ENCODE measurements around the gene GPR6.

Gene GPR6

GRCh38 chr6:109964949-109965348 is 13.2 kb upstream of the GPR6 start:
- Histone ChIP-seq H3K4me1 (ENCODE audit: control insufficient read depth, insufficient read depth, low read length) (no peaks in the 10 kb centered on the region), H3K36me3 (ENCODE audit: control insufficient read depth, insufficient read depth, low read length) (no peaks in the 10 kb centered on the region), H3K9ac (ENCODE audit: low read length) (no peak overlapping the region), H3K4me3 (ENCODE audit: low read length) (no peak overlapping the region), H3K27me3 (ENCODE audit: control insufficient read depth, insufficient read depth, low read length) (no peaks in the 10 kb centered on the region), H3K9me3 (ENCODE audit: control insufficient read depth, low read length) (no peaks in the 10 kb centered on the region)

- H3K27me3 ChIP-seq (ENCODE audit: control insufficient read depth, insufficient read depth, low read length) = no peaks in the 10 kb centered on the region
- H3K36me3 ChIP-seq (ENCODE audit: control insufficient read depth, insufficient read depth, low read length) = no peaks in the 10 kb centered on the region
- no peaks in the 10 kb centered on the region for H3K9me3 ChIP-seq (ENCODE audit: control insufficient read depth, low read length)
- no peaks in the 10 kb centered on the region for H3K4me1 ChIP-seq (ENCODE audit: control insufficient read depth, insufficient read depth, low read length)
- no peak overlapping the region for H3K9ac ChIP-seq (ENCODE audit: low read length)
- H3K4me3 ChIP-seq (ENCODE audit: low read length) = no peak overlapping the region
Measured at GRCh38 chr6:109966299-109966698, 11.8 kb upstream of the GPR6 start.

- Histone ChIP-seq H3K9ac (ENCODE audit: low read length) (no peak overlapping the region), H3K4me3 (ENCODE audit: low read length) (no peak overlapping the region), H3K9me3 (ENCODE audit: control insufficient read depth, low read length) (no peaks in the 10 kb centered on the region), H3K36me3 (ENCODE audit: control insufficient read depth, insufficient read depth, low read length) (no peaks in the 10 kb centered on the region), H3K4me1 (ENCODE audit: control insufficient read depth, insufficient read depth, low read length) (no peaks in the 10 kb centered on the region), H3K27me3 (ENCODE audit: control insufficient read depth, insufficient read depth, low read length) (peaks cover 24% of the 10 kb centered on the region)
Measured at GRCh38 chr6:109977791-109978173, 329 bp upstream of the GPR6 start.

GRCh38 chr6:109979033-109979921 is 1.2 kb downstream of the GPR6 start:
- Histone ChIP-seq H3K36me3 (ENCODE audit: control insufficient read depth, insufficient read depth, low read length) (no peaks in the 10 kb centered on the region), H3K27me3 (ENCODE audit: control insufficient read depth, insufficient read depth, low read length) (peaks cover 24% of the 10 kb centered on the region), H3K9me3 (ENCODE audit: control insufficient read depth, low read length) (no peaks in the 10 kb centered on the region), H3K4me1 (ENCODE audit: control insufficient read depth, insufficient read depth, low read length) (no peaks in the 10 kb centered on the region), H3K4me3 (ENCODE audit: low read length) (no peak overlapping the region), H3K9ac (ENCODE audit: low read length) (no peak overlapping the region)

- Histone ChIP-seq H3K4me3 (ENCODE audit: low read length) (no peak overlapping the region), H3K9ac (ENCODE audit: low read length) (no peak overlapping the region), H3K27me3 (ENCODE audit: control insufficient read depth, insufficient read depth, low read length) (peaks cover 8% of the 10 kb centered on the region), H3K36me3 (ENCODE audit: control insufficient read depth, insufficient read depth, low read length) (no peaks in the 10 kb centered on the region), H3K9me3 (ENCODE audit: control insufficient read depth, low read length) (no peaks in the 10 kb centered on the region), H3K4me1 (ENCODE audit: control insufficient read depth, insufficient read depth, low read length) (no peaks in the 10 kb centered on the region)
Measured at GRCh38 chr6:109984410-109984809, 6.3 kb downstream of the GPR6 start.

DNA sequence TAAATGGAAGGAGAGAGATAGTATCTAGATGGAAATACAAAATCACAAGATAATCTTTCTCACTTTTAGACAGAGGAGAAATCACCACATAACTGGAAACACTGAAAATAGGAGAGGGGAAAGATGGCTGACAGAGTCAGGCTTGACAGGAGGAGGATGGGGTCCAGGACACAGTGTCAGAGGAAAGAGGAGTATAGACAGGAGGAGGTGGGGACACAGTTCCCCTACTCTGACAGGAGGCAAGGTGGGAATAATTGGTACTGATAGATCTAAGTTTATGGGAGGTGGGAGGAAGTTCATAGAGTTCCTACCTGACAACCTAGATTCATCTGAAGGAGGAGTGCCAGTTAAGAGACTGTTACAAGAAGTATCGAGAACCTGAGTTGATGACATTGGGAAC is 9.1 kb downstream of the GPR6 start:
- no peaks in the 10 kb centered on the region for H3K27me3 ChIP-seq (ENCODE audit: control insufficient read depth, insufficient read depth, low read length)
- H3K4me3 ChIP-seq (ENCODE audit: low read length) = no peak overlapping the region
- no peak overlapping the region for H3K9ac ChIP-seq (ENCODE audit: low read length)
- no peaks in the 10 kb centered on the region for H3K4me1 ChIP-seq (ENCODE audit: control insufficient read depth, insufficient read depth, low read length)
- H3K9me3 ChIP-seq (ENCODE audit: control insufficient read depth, low read length) = no peaks in the 10 kb centered on the region
- no peaks in the 10 kb centered on the region for H3K36me3 ChIP-seq (ENCODE audit: control insufficient read depth, insufficient read depth, low read length)

- Histone ChIP-seq H3K27me3 (ENCODE audit: control insufficient read depth, insufficient read depth, low read length) (no peaks in the 10 kb centered on the region), H3K4me1 (ENCODE audit: control insufficient read depth, insufficient read depth, low read length) (no peaks in the 10 kb centered on the region), H3K9ac (ENCODE audit: low read length) (no peak overlapping the region), H3K36me3 (ENCODE audit: control insufficient read depth, insufficient read depth, low read length) (no peaks in the 10 kb centered on the region), H3K9me3 (ENCODE audit: control insufficient read depth, low read length) (no peaks in the 10 kb centered on the region), H3K4me3 (ENCODE audit: low read length) (no peak overlapping the region)
Measured at GRCh38 chr6:109991201-109992101, 13.3 kb downstream of the GPR6 start.

DNA sequence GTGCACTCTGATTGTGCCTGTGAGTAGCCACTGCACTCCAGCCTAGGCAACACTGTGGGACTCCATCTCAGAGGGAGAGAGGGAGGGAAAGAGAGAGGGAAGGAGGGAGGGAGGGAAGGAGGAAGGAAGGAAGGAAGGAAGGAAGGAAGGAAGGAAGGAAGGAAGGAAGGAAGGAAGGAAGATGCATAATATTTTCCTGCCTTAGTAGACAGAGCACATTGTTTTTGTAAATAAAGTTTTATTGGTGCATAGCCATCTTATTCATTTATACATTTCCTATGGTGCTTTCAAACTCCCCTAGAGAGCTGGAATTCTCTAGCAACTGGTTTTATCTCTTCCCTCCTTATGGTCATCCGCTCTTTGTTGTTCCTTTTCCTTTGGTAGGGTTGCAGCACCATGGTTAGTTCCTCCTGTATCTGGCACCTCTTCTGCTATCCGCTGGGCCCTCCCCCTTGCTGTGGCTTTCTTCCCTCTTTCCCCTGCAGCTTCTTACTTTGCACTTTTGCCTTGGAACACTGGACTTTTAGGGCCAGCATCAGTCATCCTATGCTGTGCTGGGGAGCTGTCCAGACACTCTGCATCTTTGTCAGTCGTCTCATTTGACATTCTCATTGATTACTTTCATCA is 20.2 kb downstream of the GPR6 start:
- H3K27me3 ChIP-seq (ENCODE audit: control insufficient read depth, insufficient read depth, low read length) = no peaks in the 10 kb centered on the region

DNA sequence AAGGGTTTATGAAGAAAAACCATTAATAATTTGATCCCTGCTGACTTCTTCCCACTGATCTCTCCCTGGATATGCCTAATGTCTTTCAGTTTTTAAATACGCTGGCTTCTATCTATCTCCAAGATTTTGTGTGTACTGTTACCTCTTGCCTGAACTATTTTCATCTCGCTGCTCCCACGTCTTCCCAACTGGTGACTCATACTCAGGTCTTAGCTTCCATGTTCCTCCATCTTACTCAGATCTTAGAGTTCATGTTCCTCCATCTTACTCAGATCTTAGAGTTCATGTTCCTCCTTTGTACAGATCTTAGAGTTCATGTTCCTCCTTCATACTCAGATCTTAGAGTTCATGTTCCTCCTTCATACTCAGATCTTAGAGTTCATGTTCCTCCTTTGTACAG is 21.6 kb downstream of the GPR6 start:
- Histone ChIP-seq H3K9ac (ENCODE audit: low read length) (no peak overlapping the region), H3K36me3 (ENCODE audit: control insufficient read depth, insufficient read depth, low read length) (no peaks in the 10 kb centered on the region), H3K27me3 (ENCODE audit: control insufficient read depth, insufficient read depth, low read length) (no peaks in the 10 kb centered on the region), H3K4me1 (ENCODE audit: control insufficient read depth, insufficient read depth, low read length) (no peaks in the 10 kb centered on the region), H3K4me3 (ENCODE audit: low read length) (no peak overlapping the region), H3K9me3 (ENCODE audit: control insufficient read depth, low read length) (no peaks in the 10 kb centered on the region)

More for the DNA sequence above, 20.2 kb downstream of the GPR6 start:
- no peaks in the 10 kb centered on the region for H3K9me3 ChIP-seq (ENCODE audit: control insufficient read depth, low read length)
- H3K4me1 ChIP-seq (ENCODE audit: control insufficient read depth, insufficient read depth, low read length) = no peaks in the 10 kb centered on the region
- H3K4me3 ChIP-seq (ENCODE audit: low read length) = no peak overlapping the region
- no peaks in the 10 kb centered on the region for H3K36me3 ChIP-seq (ENCODE audit: control insufficient read depth, insufficient read depth, low read length)
- H3K9ac ChIP-seq (ENCODE audit: low read length) = no peak overlapping the region

GRCh38 chr6:110002676-110003075 is 24.6 kb downstream of the GPR6 start:
- Histone ChIP-seq H3K4me3 (ENCODE audit: low read length) (no peak overlapping the region), H3K36me3 (ENCODE audit: control insufficient read depth, insufficient read depth, low read length) (no peaks in the 10 kb centered on the region), H3K4me1 (ENCODE audit: control insufficient read depth, insufficient read depth, low read length) (no peaks in the 10 kb centered on the region), H3K27me3 (ENCODE audit: control insufficient read depth, insufficient read depth, low read length) (no peaks in the 10 kb centered on the region), H3K9me3 (ENCODE audit: control insufficient read depth, low read length) (no peaks in the 10 kb centered on the region), H3K9ac (ENCODE audit: low read length) (no peak overlapping the region)

- Histone ChIP-seq H3K9me3 (ENCODE audit: control insufficient read depth, low read length) (no peaks in the 10 kb centered on the region), H3K4me1 (ENCODE audit: control insufficient read depth, insufficient read depth, low read length) (no peaks in the 10 kb centered on the region), H3K36me3 (ENCODE audit: control insufficient read depth, insufficient read depth, low read length) (no peaks in the 10 kb centered on the region), H3K4me3 (ENCODE audit: low read length) (no peak overlapping the region), H3K9ac (ENCODE audit: low read length) (no peak overlapping the region), H3K27me3 (ENCODE audit: control insufficient read depth, insufficient read depth, low read length) (peaks cover 4% of the 10 kb centered on the region)
Measured at GRCh38 chr6:110013386-110013785, 35.3 kb downstream of the GPR6 start.

DNA sequence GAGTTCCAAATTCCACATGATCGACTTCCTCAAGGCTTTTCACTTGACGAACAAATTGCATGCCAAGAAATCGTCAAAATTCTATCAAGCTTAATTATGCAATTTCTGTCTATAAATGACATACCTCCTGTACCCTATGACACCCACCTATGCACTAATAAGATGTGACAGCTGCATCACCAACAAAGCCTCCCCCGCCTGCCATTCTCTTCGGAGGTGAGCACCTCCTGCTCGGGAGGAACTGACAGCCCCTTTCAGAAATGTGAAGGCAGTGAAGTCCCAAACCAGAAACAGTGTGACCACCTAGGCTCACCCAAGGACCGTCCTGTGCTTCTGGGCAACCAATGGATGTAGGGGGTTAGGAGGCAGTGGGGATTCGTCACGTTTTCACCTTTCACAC is 37.1 kb downstream of the GPR6 start:
- Histone ChIP-seq H3K9ac (ENCODE audit: low read length) (no peak overlapping the region), H3K36me3 (ENCODE audit: control insufficient read depth, insufficient read depth, low read length) (no peaks in the 10 kb centered on the region), H3K9me3 (ENCODE audit: control insufficient read depth, low read length) (no peaks in the 10 kb centered on the region), H3K27me3 (ENCODE audit: control insufficient read depth, insufficient read depth, low read length) (peaks cover 6% of the 10 kb centered on the region), H3K4me3 (ENCODE audit: low read length) (no peak overlapping the region), H3K4me1 (ENCODE audit: control insufficient read depth, insufficient read depth, low read length) (no peaks in the 10 kb centered on the region)
